ENCODE results near the gene RAB3D. TPM values are rescaled to one million over a fixed set of nuclear protein-coding genes. Genes with fewer than 3 reads are reported as not detected.

The RAB3D gene
- total RNA-seq, 1 experiment from 2014 or later = 29.4 TPM

GRCh38 chr19:11273989-11274388 lies 65.5 kb downstream of the RAB3D start:
- Histone ChIP-seq H3K23me2 (ENCODE audit: insufficient read length, low read depth, low read length, poor library complexity, severe bottlenecking) (no peaks in the 10 kb centered on the region), H3K27me3 (ENCODE audit: insufficient read depth, low read length) (no peaks in the 10 kb centered on the region), H3K23ac (ENCODE audit: insufficient read length, low read depth, low read length) (no peak overlapping the region), H2BK12ac (ENCODE audit: insufficient read length, low read depth, low read length) (no peak overlapping the region), H2BK5ac (ENCODE audit: insufficient read length, low read length) (no peak overlapping the region), H4K20me1 (ENCODE audit: control insufficient read depth, insufficient read depth, insufficient read length) (no peaks in the 10 kb centered on the region), H3K9ac (ENCODE audit: extremely low read depth, insufficient read length, low read length) (no peak overlapping the region), H3K18ac (ENCODE audit: insufficient read length, low read depth, low read length) (no peak overlapping the region), H3K27ac (ENCODE audit: insufficient read length, low read depth, low read length) (no peak overlapping the region), H4K8ac (replicated peaks; ENCODE audit: insufficient read length, low read depth, low read length) (no peak overlapping the region), H4K5ac (ENCODE audit: insufficient read length, low read depth, low read length) (no peak overlapping the region), H2AK5ac (ENCODE audit: insufficient read length, low read length) (no peak overlapping the region), H2BK20ac (ENCODE audit: low read depth, low read length, poor library complexity, severe bottlenecking) (no peak overlapping the region), H3K4me2 (ENCODE audit: insufficient read depth, insufficient read length, low read length) (no peak overlapping the region), H3K9me3 (ENCODE audit: control insufficient read depth, low read depth, low read length) (no peaks in the 10 kb centered on the region), H3K79me1 (ENCODE audit: insufficient read depth, low read depth, low read length, poor library complexity, severe bottlenecking) (no peaks in the 10 kb centered on the region), H3K14ac (ENCODE audit: insufficient read depth, low read length) (no peak overlapping the region), H3K4me1 (ENCODE audit: insufficient read depth, low read length) (no peaks in the 10 kb centered on the region), H4K91ac (ENCODE audit: insufficient read length, low read depth, low read length) (no peak overlapping the region), H2BK120ac (ENCODE audit: low read depth, low read length, poor library complexity, severe bottlenecking) (no peak overlapping the region), H2AFZ (ENCODE audit: low read length) (no peak overlapping the region), H2BK15ac (ENCODE audit: low read depth, low read length) (no peak overlapping the region; the same call in 1 of the 2 replicates), H3T11ph (ENCODE audit: low read length) (no peak overlapping the region), H3K4ac (ENCODE audit: low read depth, low read length) (no peak overlapping the region), H3K56ac (ENCODE audit: insufficient read length, low read depth, low read length) (no peak overlapping the region), H3K79me2 (ENCODE audit: insufficient read depth, low read length) (no peaks in the 10 kb centered on the region)
- no peak for DNase-seq
- Mint-ChIP-seq H3K9me3 (peaks cover 13 to 20% of the 10 kb centered on the region in 2 experiments), H3K36me3 (ENCODE audit: insufficient read depth in 1 of 3, low read depth in 3 of 3) (peaks cover 0 to 10% (median 2%) of the 10 kb centered on the region in 3 experiments; a peak in 4 of 7 replicates), H3K27me3 (ENCODE audit: low read depth) (peaks cover 9% of the 10 kb centered on the region), H3K4me1 (peaks cover 7 to 13% of the 10 kb centered on the region in 2 experiments), H3K27ac (no peak overlapping the region), H3K4me3 (no peak overlapping the region)
- WGBS (ENCODE audit: extremely low coverage, insufficient read length, low lambda C conversion rate) = no CpG with 5 or more reads among the region's 5 CpGs
- TF ChIP-seq CTCF (conservative IDR thresholded peaks at IDR 0.05) = no peak

Measured in H9 (cell line).